ENCODE results near the gene MTRR.

MTRR gene

DNA sequence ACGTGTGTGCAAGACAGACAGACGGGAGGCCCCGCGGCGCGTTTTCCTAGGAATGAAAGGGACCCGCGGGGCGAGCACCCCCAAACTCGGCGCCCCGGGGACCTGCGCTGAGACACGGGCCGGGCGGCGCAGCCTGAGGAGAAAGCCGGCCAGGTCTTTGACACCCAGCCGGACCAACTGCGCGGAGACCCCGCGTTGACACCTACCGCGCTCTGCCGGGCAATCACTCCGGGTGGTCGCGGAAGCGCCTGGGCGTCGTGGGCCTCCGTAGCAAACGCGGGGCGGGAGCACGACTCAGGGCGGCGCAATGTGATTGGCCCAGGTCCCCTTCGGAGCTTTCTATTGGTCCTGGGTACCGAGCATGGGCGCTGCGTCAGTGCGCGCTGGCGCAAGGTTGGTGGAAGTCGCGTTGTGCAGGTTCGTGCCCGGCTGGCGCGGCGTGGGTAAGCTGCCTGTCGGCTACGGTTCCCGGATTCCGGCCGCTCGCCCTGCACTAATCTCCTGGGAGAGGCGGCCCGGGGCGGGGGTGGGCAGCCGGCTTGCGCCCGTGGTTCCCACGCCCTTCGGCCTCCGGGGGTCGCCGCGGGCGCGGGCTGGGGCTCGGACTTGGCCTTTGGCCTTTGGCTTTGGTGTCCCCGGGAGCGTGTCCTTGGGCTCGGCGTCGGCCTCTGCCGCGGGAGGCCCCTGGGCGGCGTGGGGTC, at the start of gene MTRR, which contains the start of gene FASTKD3:
Gene MTRR (plus strand): TSS at position 376 of the 701 bp plus-strand sequence. CDS start 1,647 bp downstream, outside the sequence.
Gene FASTKD3 (minus strand): TSS at position 259 of the 701 bp plus-strand sequence. CDS start 948 bp downstream, outside the sequence.
- peak; percentile 95 for DNase-seq

DNA sequence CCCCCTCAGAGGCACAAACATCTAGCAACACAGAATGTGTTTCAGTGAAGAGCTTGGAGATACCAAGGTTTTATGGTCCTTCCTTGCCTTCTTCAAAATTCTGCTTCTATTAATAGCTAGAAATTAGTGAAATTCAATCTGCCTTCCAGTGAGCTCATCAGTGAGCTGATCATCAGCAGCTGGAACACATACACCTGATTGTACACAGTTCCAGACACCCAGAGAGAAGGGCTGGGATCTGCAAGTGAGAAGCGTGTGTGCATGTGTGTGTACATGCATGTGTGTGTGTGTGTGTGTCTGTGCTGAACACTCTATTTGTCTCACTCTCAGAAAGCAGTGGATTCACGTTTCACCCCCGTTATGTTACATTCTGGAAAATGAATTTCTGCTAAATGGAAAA, 46.5 kb upstream of the MTRR start:
- DNase-seq, result no peak

DNA sequence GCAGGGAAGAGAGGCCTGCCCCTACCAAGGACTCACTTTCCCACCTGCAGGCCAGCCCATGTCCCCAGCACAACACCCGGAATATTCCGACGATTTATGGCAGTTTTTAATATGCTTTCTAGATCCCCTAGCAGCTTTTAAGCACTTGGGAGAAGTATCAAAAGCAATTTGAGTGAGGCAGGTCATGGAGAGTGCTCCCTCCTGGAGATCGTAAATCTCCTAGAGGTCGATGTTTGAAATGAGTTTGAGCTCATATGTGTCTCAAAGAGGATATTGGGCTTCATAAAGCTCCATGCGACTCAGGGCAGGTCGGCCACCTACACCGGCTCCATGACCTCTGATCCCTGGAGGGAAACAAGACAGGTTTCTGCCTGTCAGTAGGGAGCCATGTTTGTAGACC, 45.4 kb upstream of the MTRR start:
- DNase-seq, result no peak

DNA sequence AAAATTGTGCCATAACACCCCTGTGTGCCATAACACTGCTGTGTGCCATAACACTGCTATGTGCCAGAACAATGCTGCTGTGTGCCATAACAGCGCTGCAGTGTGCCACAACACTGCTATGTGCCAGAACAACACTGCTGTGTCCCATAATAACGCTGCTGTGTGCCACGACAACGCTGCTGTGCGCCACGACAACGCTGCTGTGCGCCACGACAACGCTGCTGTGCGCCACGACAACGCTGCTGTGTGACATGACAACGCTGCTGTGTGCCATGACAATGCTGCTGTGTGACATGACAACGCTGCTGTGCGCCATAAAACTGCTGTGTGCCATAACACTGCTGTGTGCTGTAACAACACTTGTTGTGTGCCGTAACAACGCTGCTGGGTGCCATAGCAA, 44.0 kb upstream of the MTRR start:
- DNase-seq, result no peak

DNA sequence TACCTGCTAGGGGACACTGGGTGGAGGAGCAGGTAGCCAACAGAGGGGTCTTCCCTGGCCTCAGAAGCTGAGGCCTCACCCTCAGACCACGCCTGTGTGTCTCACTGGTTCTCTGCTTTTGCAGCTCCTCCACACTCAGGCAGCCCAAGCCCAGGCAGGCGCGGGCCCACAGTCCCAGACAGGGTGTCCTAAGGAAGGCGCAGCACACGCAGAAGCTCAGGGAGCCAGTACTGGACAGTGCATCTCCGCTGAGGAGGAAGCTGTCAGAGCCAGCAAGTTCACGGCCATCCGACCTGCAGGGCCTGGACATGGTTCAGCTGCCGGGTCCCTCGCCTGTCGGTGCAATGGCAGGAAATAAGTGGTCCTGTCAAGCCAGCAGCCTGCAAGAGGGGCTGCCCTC, 43.3 kb upstream of the MTRR start:
- no peak for DNase-seq

DNA sequence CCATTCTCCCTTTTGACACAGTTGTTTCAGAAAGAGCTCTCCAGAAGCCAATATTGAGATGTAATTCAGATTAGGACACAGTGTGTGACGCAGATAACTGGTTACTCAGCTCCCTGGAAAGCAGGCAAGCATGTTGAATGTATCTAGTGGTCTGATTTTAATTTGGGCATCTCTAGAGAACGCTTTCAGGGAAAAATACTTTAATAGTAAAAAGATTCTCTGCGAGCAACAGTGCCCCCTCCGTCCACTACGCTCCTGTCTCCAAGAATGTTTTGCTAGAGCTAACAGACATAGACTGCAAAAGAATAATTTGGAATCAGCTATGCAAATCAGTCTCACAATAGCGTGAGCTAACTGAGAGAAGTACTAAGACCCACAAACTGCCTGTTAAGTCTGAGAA, 41.3 kb upstream of the MTRR start:
- DNase-seq, result no peak

DNA sequence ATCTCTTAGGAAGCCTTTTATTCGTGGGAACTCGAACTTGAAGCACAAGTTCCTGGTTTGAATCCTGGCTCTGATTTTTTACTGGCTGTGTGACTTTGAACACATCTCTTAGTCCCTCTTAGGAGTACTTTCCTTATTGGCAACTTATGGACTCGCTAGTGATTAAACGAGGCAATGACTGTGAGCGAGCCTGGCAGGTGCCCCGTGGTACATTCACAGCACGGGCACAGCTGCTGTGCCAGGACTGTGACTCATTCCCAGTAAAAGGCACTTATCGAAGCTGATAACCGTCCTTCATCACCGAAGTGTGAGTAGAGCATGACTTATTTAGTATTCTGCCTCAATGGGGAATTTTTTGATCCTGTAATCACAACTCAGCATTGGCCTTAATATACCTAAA, 40.7 kb upstream of the MTRR start:
- DNase-seq, result no peak

DNA sequence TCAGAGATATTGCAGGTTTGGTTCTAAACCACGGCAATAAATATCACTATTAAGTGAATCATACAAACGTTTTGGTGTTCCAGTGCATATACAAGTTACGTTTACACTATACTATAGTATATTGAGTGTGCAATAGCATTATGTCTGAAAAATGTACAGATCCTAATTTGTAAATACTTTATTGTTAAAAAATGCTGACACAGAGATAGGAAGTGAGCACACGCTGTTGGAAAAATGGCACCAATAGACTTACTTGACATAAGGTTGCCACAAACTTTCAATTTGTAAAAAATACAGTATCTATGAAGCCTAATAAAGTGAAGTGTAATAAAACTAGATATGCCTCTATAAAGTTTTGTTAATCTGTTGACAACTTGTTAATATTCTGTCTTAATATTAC, 34.0 kb upstream of the MTRR start:
- DNase-seq, result no peak

DNA sequence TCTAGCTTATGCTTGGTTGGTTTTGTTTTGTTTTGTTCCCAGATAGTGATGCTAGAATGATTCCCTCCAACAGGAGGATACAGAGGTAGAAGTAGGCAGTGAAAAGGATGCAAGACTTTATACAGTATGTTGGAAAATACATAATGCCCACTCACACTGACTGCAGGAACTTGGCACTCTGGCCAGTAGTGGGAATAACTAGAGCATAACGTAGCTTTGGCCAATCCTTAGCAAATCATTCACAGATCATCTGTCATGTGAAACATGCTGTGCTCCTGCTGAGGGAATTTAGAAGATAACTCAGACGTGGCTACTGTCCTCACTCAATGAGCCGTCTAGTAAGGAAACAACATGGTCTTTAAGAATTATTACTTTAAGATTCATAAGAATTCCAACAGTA, 31.5 kb upstream of the MTRR start:
- no peak for DNase-seq

DNA sequence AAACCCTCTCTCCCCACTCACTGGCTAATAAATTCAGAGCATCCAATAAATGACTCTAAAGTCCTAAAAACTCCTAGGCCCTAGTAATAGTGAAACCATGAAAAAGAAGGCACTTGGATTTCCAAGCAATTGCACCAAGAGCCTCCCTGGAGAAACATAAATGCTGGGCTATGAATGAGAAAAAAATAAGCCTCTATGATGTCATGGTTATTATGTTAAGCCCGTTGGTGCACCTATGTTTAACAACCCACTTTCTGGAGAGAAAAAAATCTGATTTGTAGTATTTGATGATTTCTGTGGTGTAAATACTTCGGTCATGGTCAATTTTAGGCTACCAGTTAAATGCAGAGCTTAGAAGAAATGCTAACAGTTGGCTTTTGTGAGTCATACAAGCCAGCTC, 26.4 kb upstream of the MTRR start:
- DNase-seq, result no peak

DNA sequence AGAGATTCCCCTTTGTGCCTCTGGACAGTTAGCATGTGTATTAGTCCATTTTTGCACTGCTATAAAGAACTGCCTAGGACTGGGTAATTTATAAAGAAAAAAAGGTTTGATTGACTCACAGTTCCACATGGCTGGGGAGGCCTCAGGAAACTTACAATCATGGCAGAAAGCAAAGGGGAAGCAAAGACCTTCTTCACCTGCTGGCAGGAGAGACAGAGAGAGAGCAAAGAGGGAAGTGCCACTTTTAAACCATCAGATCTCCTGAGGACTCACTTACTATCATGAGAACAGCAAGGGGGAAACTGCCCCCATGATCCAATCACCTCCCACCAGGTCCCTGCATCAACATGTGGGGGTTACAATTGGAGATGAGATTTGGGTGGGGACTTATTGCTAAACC, 24.0 kb upstream of the MTRR start:
- no peak for DNase-seq

DNA sequence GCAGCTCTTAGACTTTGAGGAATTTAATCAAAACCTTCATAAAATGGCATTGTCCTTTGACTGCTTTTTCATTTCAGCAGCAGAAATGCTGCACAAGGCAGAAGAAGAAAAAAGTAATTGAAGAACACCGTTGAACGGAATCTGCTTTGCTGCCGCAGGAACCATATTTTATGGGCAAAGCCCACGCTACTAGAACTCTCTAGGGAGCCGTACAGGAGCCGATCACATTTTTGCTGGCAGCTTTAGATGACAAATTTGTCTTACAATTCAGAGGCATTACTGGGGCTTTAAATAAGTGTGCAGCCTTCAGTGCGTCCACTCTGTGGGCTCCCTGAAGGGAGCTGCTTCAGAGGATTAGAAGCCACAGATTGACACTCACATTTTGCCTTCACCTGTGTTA, 23.4 kb upstream of the MTRR start:
- DNase-seq, result no peak

DNA sequence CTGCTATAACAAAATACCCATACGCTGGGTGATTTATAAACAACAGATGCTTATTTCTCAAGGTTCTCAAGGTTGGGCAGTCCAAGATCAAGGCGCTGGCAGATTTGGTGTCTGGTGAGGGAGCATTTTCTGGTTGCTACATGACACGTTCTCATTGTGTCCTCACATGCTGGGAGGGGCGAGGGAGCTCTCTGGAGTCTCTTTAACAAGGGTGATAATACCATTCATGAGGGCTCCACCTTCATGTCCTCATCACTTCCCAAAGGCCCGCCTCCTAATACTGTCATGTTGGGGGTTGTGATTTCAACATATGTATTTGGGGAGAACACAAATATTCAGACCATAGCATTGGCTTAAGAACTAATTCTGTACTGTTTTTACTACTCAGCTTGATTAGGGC, 22.6 kb upstream of the MTRR start:
- DNase-seq, result no peak

DNA sequence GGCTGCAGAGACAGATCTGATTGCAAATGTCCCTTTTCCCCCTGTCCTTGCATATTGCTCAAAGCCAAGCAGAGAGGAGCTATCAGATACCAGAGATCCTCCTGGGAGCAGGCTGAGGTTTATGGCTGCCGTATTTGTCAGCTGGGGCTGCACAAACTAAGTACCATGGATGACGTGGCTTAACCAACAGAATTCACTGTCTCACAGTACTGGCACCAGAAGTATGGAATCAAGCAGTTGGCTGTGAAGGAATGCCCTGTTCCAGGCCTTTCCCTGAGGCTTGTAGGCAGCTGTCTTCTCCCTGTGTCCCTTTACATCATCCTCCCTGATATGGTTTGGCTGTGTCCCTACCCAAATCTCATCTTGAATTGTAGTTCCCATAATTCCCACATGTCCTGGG, 20.7 kb upstream of the MTRR start:
- no peak for DNase-seq

DNA sequence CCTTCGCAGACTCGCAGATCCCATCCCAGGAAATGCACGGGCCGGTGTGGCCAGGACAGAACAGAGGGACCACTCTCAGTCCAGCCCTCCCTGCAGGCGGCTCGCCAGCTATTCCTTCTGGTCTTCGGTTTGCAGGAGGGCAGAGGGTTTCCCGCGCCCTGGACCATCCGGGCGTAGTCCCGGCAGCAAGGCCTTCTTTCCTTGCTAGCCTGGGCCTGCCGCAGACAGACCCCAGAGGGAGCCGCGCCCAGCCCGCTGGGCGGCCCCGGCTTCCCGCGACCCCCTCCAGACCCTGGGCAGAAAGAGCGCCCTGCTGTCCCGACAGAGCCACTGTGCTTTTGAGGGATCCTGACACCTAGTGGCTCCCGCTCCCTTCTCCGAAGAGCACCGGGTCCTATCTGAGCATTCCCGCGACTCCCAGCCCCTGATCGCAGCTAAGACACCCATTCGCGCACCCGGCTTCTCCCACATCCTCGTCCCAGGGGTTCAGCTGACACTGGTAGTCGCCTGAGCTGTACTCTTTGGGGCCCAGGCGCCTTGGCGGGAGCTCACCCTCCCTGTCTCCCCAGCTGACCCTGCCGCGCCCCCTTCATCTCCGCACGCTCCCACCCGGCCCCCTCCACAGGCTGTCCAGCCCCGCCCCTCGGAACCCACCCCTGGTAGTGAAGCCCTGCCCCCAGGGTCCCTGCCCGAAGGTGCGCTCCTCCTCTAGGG, 19.1 kb upstream of the MTRR start:
- no peak for DNase-seq

DNA sequence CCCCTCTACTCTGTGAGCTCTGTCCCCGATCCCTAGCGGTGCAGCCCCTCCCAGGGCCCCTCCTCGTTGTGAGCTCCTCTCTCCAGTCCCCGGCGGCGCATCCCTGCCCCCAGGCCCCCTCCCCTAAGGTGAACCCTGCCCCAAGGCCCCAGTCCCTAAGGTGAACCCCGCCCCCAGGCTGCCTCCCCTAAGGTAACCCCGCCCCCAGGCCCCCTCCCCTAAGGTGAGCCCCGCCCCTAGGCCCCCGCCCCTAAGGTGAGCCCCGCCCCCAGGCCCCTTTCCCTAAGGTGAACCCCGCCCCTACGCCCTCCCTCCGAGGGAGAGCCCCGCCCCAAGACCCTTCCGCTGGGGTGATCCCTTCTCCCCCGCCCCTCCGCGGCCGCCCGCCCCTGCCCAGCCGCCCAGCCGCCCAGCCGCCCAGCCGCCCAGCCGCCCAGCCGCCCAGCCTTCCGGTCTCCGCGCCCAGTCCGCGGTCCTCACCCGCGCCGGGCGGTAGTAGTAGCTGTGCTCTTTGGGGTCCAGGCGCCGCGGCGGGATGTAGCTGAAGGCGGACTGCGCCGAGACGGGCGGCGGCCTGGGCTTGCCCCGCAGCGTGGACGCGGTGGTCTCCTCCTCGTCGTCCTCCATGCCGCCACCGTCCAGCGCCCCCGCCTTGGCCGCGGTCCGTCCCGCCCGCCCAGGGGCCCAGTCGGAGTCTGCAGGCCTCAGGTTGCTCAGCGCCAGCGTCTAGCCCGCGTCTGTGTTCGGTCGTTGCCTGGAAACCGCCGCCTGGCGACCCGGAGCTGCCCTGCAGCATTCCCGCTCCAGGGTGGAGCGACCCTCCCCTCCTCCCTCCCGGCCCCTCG, 18.3 kb upstream of the MTRR start, which contains the start of gene CFAP90:
Gene CFAP90 (minus strand): TSS at position 739 of the 845 bp plus-strand sequence. CDS start 112 bp downstream, at position 627.
- no peak for DNase-seq

DNA sequence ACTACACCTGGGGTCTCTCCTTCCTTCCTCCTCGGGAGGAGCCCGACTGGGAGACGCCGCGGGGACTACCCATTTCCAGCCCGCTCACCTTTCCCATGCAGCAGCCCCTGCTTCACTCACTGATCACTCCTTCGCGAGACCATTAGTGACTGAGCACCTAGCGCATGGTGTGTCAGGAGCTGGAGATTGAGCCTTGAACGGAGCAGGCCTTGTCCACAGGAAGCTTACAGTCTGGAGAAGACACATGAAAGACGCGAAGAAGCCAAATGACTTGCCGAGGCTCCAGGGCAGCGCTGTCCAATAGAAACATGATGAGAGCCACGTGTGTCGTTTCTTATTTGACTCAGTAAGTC, 17.7 kb upstream of the MTRR start:
- no peak for DNase-seq

DNA sequence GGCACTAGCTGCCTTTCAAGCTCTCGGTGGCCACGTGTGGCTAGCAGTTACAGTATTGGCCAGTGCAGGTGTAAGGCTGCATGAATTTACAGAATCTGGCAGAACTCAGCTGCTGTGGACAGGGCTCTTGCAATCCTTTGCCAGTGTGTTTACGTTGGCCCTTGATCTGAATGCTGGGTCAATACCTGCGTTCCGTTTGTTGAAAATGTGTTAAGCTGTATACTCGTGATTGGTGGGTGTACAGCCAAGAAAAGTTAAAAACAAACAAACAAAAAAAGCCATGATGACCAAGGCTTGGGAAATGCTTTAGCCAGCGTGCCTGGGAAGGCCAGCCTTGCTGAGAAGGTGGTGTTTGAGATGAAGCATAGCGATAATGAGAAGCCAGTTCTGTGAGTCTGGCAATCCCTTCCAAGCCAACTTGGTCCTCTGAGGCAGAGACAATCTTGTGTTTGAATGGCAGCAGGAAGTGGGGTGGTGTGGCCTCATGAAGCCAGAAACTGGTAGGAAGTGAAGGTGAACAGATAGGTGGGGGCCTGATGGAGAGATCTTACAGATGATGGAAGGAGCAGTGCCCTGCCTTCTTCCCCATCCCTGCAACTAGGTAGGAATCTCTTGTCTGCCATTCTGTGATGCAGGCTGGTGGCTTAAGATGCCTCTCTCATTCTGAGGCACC, 17.2 kb upstream of the MTRR start:
- no peak for DNase-seq

DNA sequence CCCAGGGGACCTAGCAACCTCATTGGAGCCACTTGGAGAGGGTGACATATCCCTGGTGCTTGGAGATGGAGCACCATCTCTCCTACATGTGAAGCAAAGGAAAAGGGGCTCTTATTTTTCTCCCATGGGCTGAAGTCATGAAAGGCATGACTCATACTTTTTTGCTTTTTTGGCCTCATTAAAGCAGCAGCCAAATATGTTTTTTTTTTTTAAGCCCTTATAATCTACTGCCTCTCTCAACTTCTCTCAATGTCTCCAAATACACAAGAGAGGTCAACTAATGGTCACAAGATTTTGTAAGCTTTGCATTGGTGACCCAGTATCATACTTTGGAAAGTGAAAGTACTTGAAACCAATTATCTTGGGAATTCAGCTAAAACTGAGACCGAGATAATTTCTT, 16.4 kb upstream of the MTRR start:
- no peak for DNase-seq

DNA sequence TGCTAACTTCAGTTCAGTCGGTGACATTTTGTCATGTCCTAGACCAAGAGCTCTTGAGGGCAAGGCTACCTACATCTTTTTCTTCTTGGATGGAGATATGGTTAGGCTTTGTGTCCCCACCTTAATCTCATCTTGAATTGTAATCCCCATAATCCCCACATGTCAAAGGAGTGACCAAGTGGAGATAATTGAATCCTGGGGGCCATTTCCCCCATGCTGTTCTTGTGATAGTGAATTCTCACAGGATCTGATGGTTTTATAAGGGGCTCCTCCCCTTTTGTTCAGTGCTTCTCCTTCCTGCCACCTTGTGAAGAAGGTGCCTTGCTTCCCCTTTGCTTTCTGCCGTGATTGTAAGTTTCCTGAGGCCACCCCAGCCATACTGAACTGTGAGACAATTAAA, 16.0 kb upstream of the MTRR start:
- no peak for DNase-seq

DNA sequence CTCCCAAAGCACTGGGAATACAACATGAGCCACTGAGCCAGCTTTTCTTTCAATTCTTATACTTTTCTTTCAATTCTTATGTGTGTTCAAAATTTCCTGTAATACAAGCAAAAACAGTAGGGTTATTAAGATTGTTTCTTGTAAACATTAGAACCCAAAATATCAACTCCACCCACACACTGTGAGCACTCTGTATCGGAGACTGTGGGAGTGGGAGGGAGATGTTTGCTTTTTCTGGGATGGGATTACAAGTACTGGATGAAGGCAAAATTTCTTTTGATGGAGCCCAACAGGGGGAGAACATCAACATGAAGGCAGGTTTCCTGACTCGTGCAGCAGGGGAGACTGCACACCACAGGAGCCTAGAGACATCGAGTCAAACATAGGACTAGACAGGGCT, 13.3 kb upstream of the MTRR start:
- DNase-seq, result no peak

DNA sequence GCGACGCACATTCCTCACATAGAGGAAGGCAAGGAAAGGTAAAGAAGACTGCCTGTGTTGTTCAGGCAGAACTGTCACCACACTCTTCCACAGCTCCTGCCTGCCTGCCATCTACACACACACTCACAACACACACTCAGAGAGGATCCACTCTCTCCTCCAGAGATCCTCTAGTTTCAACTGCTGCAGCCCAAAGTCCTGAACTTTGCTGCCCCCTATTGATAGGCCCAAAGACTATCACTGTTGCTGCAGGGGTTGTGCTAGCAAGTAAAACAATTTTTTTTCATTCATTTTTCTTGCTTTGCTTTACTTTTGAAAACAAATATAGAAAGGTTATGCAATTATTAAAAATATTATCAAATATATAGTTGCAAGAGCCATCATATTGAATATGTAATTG, 12.1 kb upstream of the MTRR start:
- peak; percentile 68 for DNase-seq

DNA sequence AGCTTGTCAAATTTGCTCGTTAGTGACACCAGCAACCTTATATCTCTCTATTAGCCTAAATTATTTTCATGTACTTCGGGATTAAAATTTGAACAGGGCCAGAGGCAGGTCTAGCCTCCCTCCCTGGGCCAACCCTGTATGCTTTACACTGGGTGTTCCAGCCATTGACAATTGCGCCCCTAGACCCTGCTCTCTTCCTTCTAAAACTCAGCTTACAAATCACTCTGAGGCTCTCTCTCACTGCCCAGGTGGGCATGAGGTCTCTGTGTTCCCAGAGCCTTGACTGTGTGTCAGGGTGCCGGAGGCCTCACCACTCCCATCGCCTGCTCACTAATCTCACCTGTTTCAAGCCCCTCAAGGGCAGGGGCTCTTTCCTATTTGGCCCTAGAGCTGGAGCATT, 11.6 kb upstream of the MTRR start:
- DNase-seq, result no peak

Data from NCI-H2081 treated with DMSO at 0.1 percent for 48 hours (cell line).